Measurements from ENCODE around the gene MAST1. TPM values are rescaled to one million over a fixed set of nuclear protein-coding genes. Genes with fewer than 3 reads are reported as not detected.
A peak's percentile ranks its signal among the peaks of the same experiment; 100 is the strongest.
"Not testable (repeated sequence)": the region's sequence is repeated elsewhere in the genome, so short reads cannot be mapped to it uniquely, and the experiment has no call there.

Gene MAST1
- total and polyA plus RNA-seq, 12 donors, result 0.72 to 29.6 (median 3.2) TPM

DNA sequence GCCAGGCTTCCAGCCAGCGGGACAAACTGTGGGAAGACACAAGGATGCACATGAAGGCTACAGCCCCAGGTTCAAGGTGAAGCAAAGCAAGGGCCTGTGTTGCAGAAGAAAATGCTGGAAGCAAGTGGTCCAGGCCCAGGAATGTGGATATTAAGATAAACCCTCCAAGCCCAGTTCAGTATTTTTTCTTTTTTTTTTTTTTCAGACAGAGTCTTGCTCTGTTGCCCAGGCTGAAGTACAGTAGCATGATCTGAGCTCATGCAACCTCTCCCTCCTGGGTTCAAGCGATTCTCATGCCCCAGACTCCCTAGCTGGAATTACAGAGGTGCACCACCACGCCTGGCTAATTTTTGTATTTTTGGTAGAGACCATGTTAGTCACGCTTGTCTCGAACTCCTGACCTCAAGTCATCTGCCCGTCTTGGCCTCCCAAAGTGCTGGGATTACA, 41.2 kb upstream of the MAST1 start:
- Histone ChIP-seq H3K4me1 (replicated peaks in 1 of 2) (peaks cover 5 to 33% of the 10 kb centered on the region in 2 donors), H3K4me3 (no peak overlapping the region), H3K36me3 (replicated peaks in 1 of 2) (peaks cover 0 to 30% of the 10 kb centered on the region in 2 donors), H3K27me3 (no peaks in the 10 kb centered on the region), H3K9me3 (replicated peaks in 1 of 3) (no peaks in the 10 kb centered on the region), H3K27ac (peak overlapping the region in 2 of 5 donors; percentile 9 to 75)
- intact Hi-C loops (cut with DNase I), result loop anchor here (2.0 to 5.0 kb wide), 2 partner anchors 20 to 35 kb away; no protein-coding TSS in a partner anchor
- DNase-seq, result peak in 2 of 7 donors; percentile 31 to 54
- WGBS, 4 donors, result 79 to 85% (median 83%) methylated on average over 6 of the region's 6 CpGs
- TF ChIP-seq, protein P1, sequence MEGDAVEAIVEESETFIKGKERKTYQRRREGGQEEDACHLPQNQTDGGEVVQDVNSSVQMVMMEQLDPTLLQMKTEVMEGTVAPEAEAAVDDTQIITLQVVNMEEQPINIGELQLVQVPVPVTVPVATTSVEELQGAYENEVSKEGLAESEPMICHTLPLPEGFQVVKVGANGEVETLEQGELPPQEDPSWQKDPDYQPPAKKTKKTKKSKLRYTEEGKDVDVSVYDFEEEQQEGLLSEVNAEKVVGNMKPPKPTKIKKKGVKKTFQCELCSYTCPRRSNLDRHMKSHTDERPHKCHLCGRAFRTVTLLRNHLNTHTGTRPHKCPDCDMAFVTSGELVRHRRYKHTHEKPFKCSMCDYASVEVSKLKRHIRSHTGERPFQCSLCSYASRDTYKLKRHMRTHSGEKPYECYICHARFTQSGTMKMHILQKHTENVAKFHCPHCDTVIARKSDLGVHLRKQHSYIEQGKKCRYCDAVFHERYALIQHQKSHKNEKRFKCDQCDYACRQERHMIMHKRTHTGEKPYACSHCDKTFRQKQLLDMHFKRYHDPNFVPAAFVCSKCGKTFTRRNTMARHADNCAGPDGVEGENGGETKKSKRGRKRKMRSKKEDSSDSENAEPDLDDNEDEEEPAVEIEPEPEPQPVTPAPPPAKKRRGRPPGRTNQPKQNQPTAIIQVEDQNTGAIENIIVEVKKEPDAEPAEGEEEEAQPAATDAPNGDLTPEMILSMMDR (IDR thresholded peaks at IDR 0.05), result no peak
- TF ChIP-seq POLR2A (IDR thresholded peaks at IDR 0.05), result no peak

DNA sequence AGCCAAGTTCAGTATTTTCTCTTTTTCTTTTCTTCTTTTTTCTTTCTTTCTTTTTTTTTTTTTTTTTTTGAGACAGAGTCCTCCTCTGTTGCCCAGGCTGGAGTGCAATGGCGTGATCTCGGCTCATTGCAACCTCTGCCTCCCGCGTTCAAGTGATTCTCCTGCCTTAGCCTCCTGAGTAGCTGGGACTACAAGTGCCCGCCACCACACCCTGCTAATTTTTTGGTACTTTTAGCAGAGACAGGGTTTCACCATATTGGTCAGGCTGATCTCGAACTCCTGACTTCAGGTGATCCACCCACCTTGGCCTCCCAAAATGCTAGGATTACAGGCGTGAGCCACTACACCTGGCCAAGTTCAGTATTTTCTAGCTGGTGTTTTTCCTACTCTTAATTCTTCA, 40.7 kb upstream of the MAST1 start:
- H3K4me1 ChIP-seq (replicated peaks in 1 of 2), result peaks cover 8 to 38% of the 10 kb centered on the region in 2 donors
- not testable (repeated sequence) for H3K27ac ChIP-seq

DNA sequence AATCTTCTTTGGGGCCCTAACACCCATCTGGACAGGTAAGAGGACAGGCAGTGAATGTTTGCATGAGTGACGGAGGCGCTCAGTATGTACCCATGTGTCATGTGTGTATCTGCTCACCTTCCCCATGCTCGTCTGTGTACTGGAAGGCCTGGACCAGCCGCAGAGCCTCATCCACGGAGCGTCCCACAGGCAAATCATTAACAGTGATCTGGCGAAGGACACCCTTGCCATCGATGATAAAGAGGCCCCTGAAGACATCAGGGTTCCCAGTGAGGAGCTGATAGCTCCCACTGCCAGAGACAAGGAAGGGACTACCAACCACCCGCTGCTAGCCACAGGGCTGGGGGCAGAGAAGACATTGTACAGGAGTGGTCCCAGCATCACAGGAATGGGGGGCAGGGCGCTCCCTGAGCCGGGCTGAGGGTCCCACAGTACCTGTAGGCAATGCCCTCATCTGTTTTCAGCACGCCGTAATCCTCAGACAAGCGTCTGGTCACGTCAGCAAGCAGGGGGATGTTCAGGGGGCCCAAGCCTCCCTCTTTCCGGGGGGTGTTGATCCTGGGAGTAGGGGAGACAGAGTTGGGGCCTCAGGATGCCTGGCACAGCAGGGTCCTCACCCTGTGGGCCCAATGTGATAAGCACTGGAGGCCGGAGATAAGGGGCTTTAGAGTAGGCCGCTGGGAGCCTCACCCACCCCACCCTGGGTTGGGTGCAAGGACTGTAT, 38.4 kb upstream of the MAST1 start:
- DNase-seq, result peak in 2 of 7 donors; percentile 34 to 54
- Histone ChIP-seq H3K27me3 (no peaks in the 10 kb centered on the region), H3K4me1 (replicated peaks in 1 of 2) (peaks cover 8 to 31% of the 10 kb centered on the region in 2 donors), H3K4me3 (no peak overlapping the region), H3K9me3 (replicated peaks in 1 of 3) (no peaks in the 10 kb centered on the region), H3K36me3 (replicated peaks in 1 of 2) (peaks cover 0 to 30% of the 10 kb centered on the region in 2 donors), H3K27ac (peak overlapping the region in 2 of 5 donors; percentile 88)
- TF ChIP-seq, protein P1 (IDR thresholded peaks at IDR 0.05), result no peak
- TF ChIP-seq POLR2A (IDR thresholded peaks at IDR 0.05), result no peak
- WGBS, 4 donors, result 78 to 86% (median 81%) methylated on average over 8 to 18 of the region's 18 CpGs
- intact Hi-C loops (cut with DNase I), result loop anchor here (5.0 kb wide), 3 partner anchors 33 to 42 kb away; no protein-coding TSS in a partner anchor

More for the DNA sequence above, 40.7 kb upstream of the MAST1 start:
- H3K36me3 ChIP-seq (replicated peaks in 1 of 2), result peaks cover 0 to 30% of the 10 kb centered on the region in 2 donors
- H3K9me3 ChIP-seq (replicated peaks in 1 of 3); H3K4me3 ChIP-seq; H3K27me3 ChIP-seq: not testable (repeated sequence)
- peak in 1 of 2 donors; percentile 3 for TF ChIP-seq POLR2A (IDR thresholded peaks at IDR 0.05)
- 95 to 96% (median 95%) methylated on average over 7 of the region's 7 CpGs for whole genome bisulfite sequencing, 4 donors
- DNase-seq, result peak in 1 of 7 donors; percentile 25
- intact Hi-C loops (cut with DNase I), result loop anchor here (2.0 to 5.0 kb wide), 2 partner anchors 21 to 35 kb away; no protein-coding TSS in a partner anchor

DNA sequence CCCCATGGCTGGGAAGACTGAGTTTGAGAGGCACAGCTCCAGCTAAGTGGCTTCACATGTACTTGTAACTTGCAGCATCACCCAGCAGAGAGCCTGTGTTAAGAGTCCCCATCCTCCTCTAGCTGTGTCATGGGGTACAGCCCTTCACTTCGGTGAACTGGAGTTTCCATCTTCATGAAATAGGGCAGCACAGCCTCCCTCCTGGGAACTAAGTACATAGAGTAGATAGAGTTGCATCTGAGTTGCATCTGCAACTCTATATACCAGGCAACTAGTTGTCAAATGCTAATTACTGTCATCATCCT, 37.9 kb upstream of the MAST1 start:
- peak overlapping the region in 4 of 5 donors; percentile 66 to 88 (median 80) for H3K27ac ChIP-seq
- peak overlapping the region in 1 of 4 donors; percentile 77 for H3K4me3 ChIP-seq
- peak in 1 of 7 donors; percentile 24 for DNase-seq
- peaks cover 0 to 30% of the 10 kb centered on the region in 2 donors for H3K36me3 ChIP-seq (replicated peaks in 1 of 2)
- H3K27me3 ChIP-seq, result no peaks in the 10 kb centered on the region
- no peaks in the 10 kb centered on the region for H3K9me3 ChIP-seq (replicated peaks in 1 of 3)
- intact Hi-C loops (cut with DNase I), result loop anchor here (5.0 kb wide), 2 partner anchors 33 to 42 kb away; no protein-coding TSS in a partner anchor
- H3K4me1 ChIP-seq (replicated peaks in 1 of 2), result peaks cover 8 to 28% of the 10 kb centered on the region in 2 donors
- TF ChIP-seq, protein P1 (IDR thresholded peaks at IDR 0.05), result no peak
- WGBS, 4 donors, result 57 to 64% (median 61%) methylated on average over 1 of the region's 1 CpG; no CpG with 5 or more reads in 1 of the 4 donors

Measured in adrenal gland (tissue), 12 donors.